Lower lobe of right lung (tissue), 2 donors: Measurements from ENCODE around the gene RUFY1. TPM values are rescaled to one million over a fixed set of nuclear protein-coding genes. Genes with fewer than 3 reads are reported as not detected.

ENCODE experiments used
- ATAC-seq, 2 donors: fragments of 200-7000 bp; cut with Tn5 transposase; one replicate each; pipeline ENCODE4 v1.9.1; 2020 to 2022; ENCODE audit warnings: mild to moderate bottlenecking in 2 of 2, moderate library complexity in 2 of 2
- DNase-seq: peaks from one replicate; pipeline ENCODE4 v3.0.0-alpha.2; 2020
- H3K27ac ChIP-seq: fragments of 200-600 bp; one replicate; pipeline ENCODE4 v1.8.0; 2022
- H3K27me3 ChIP-seq: fragments of 200-600 bp; one replicate; pipeline ENCODE4 v1.8.0; 2022; ENCODE audit warnings: low read depth
- H3K36me3 ChIP-seq: fragments of 200-600 bp; one replicate; pipeline ENCODE4 v1.8.0; 2022; ENCODE audit warnings: mild to moderate bottlenecking
- H3K4me1 ChIP-seq: fragments of 200-600 bp; one replicate; pipeline ENCODE4 v1.8.0; 2022
- H3K4me3 ChIP-seq: fragments of 200-600 bp; one replicate; pipeline ENCODE4 v1.8.0; 2022; ENCODE audit warnings: mild to moderate bottlenecking
- H3K9me3 ChIP-seq: fragments of 200-600 bp; one replicate; pipeline ENCODE4 v1.8.0; 2022
- CTCF ChIP-seq: fragments of 200-600 bp; IDR thresholded peaks from one replicate; pipeline ENCODE4 v1.8.0; 2022; ENCODE audit warnings: antibody characterized with exemption, mild to moderate bottlenecking
- intact Hi-C: fragments of 100-400 bp; cut with DNase I; formaldehyde crosslinking; loops from one replicate; pipeline ENCODE4 v1.11.0; 2022
- total RNA-seq: library from RNA; stranded (reverse); fragmentation: NEBNext Ultra II Directional; extraction: Animal tissue kit (Norgen Biotek cat#: 25700); gene quantifications from one replicate; pipeline ENCODE4 v1.2.1, GENCODE V29; 2021
- donor health status: DM: no; HTN: yes; CAD: no; lungs with severe emphysema.

The RUFY1 gene
- total RNA-seq, 1 donor from 2014 or later = 58.8 TPM

GRCh38 chr5:179577286-179577960 lies 27.1 kb downstream of the RUFY1 start:
- Histone ChIP-seq H3K9me3 (no peaks in the 10 kb centered on the region), H3K4me1 (no peaks in the 10 kb centered on the region), H3K27ac (no peak overlapping the region), H3K4me3 (no peak overlapping the region), H3K36me3 (peaks cover 89% of the 10 kb centered on the region), H3K27me3 (no peaks in the 10 kb centered on the region)
- intact Hi-C loops = no loop called here
- DNase-seq = no peak
- no peak for TF ChIP-seq CTCF
- no peak for ATAC-seq

GRCh38 chr5:179585941-179586401 lies 35.6 kb downstream of the RUFY1 start:
- intact Hi-C loops = no loop called here
- Histone ChIP-seq H3K9me3 (no peaks in the 10 kb centered on the region), H3K27ac (no peak overlapping the region), H3K4me1 (no peaks in the 10 kb centered on the region), H3K36me3 (peaks cover 100% of the 10 kb centered on the region), H3K27me3 (no peaks in the 10 kb centered on the region), H3K4me3 (no peak overlapping the region)
- DNase-seq = no peak
- TF ChIP-seq CTCF = no peak
- ATAC-seq = peak; percentile 12 to 34

- Histone ChIP-seq H3K4me3 (no peak overlapping the region), H3K9me3 (no peaks in the 10 kb centered on the region), H3K27me3 (no peaks in the 10 kb centered on the region), H3K27ac (no peak overlapping the region), H3K4me1 (no peaks in the 10 kb centered on the region), H3K36me3 (peaks cover 100% of the 10 kb centered on the region)
- DNase-seq (no peak), ATAC-seq (no peak)
- TF ChIP-seq CTCF = no peak
- intact Hi-C loops = no loop called here
These were observed 37.8 kb downstream of the RUFY1 start for GRCh38 chr5:179588166-179588565.

- no peak overlapping the region for H3K4me3 ChIP-seq
- no peak for TF ChIP-seq CTCF
- ATAC-seq (no peak), DNase-seq (no peak)
- no peak overlapping the region for H3K27ac ChIP-seq
- no peaks in the 10 kb centered on the region for H3K9me3 ChIP-seq
- H3K27me3 ChIP-seq = no peaks in the 10 kb centered on the region
- peaks cover 100% of the 10 kb centered on the region for H3K36me3 ChIP-seq
- intact Hi-C loops = no loop called here
- H3K4me1 ChIP-seq = no peaks in the 10 kb centered on the region
These were observed 45.6 kb downstream of the RUFY1 start for GRCh38 chr5:179595916-179596315.

GRCh38 chr5:179596421-179596820 lies 46.1 kb downstream of the RUFY1 start:
- H3K36me3 ChIP-seq = peaks cover 100% of the 10 kb centered on the region
- no peaks in the 10 kb centered on the region for H3K27me3 ChIP-seq
- DNase-seq (no peak), ATAC-seq (no peak)
- H3K4me1 ChIP-seq = no peaks in the 10 kb centered on the region
- intact Hi-C loops = no loop called here
- H3K27ac ChIP-seq = no peak overlapping the region
- H3K4me3 ChIP-seq = no peak overlapping the region
- no peak for TF ChIP-seq CTCF
- no peaks in the 10 kb centered on the region for H3K9me3 ChIP-seq
